Measurements from ENCODE around the gene ZNF608. TPM values are rescaled to one million over a fixed set of nuclear protein-coding genes. Genes with fewer than 3 reads are reported as not detected.
A peak's percentile ranks its signal among the peaks of the same experiment; 100 is the strongest.

ZNF608 gene
- total and polyA plus RNA-seq, 4 donors = 1.4 to 7.6 (median 3.2) TPM

GRCh38 chr5:124738681-124739633 is 7.5 kb downstream of the ZNF608 start:
- Histone ChIP-seq H3K4me1 (ENCODE audit: control insufficient read depth in 4 of 4, insufficient read depth in 4 of 4, low read length in 3 of 4) (peaks cover 7 to 21% (median 15%) of the 10 kb centered on the region in 4 donors), H3K9ac (ENCODE audit: low read depth in 1 of 2, low read length in 2 of 2) (no peak overlapping the region), H3K27ac (ENCODE audit: low read depth in 1 of 2, low read length in 2 of 2) (no peak overlapping the region), H3K36me3 (ENCODE audit: control insufficient read depth in 4 of 4, insufficient read depth in 3 of 4, low read depth in 1 of 4, low read length in 3 of 4) (no peaks in the 10 kb centered on the region), H3K9me3 (ENCODE audit: control insufficient read depth in 4 of 4, low read length in 3 of 4) (no peaks in the 10 kb centered on the region), H3K27me3 (ENCODE audit: control insufficient read depth in 4 of 4, insufficient read depth in 4 of 4, low read length in 3 of 4) (no peaks in the 10 kb centered on the region), H3K4me3 (ENCODE audit: low read depth in 1 of 3, low read length in 3 of 3) (no peak overlapping the region)
- no peak for DNase-seq (ENCODE audit: low spot score)
- 70% methylated on average over 9 of the region's 9 CpGs for WGBS
- TF ChIP-seq HNF4G (IDR thresholded peaks at IDR 0.05) = no peak
- TF ChIP-seq RAD21 (IDR thresholded peaks at IDR 0.05) = peak in 1 of 2 donors; percentile 6
- TF ChIP-seq RXRA (IDR thresholded peaks at IDR 0.05) = no peak
- TF ChIP-seq HNF4A (conservative IDR thresholded peaks at IDR 0.05) = no peak

- Histone ChIP-seq H3K4me1 (ENCODE audit: control insufficient read depth in 4 of 4, insufficient read depth in 4 of 4, low read length in 3 of 4) (peaks cover 3 to 8% (median 7%) of the 10 kb centered on the region in 4 donors), H3K9me3 (ENCODE audit: control insufficient read depth in 4 of 4, low read length in 3 of 4) (no peaks in the 10 kb centered on the region)
- no peak for DNase-seq (ENCODE audit: low spot score)
Observed at GRCh38 chr5:124737651-124738050, 8.8 kb downstream of the ZNF608 start.

GRCh38 chr5:124736805-124737188 is 9.6 kb downstream of the ZNF608 start:
- 66% methylated on average over 3 of the region's 3 CpGs for WGBS

More at GRCh38 chr5:124737651-124738050, 8.8 kb downstream of the ZNF608 start:
- Histone ChIP-seq H3K27me3 (ENCODE audit: control insufficient read depth in 4 of 4, insufficient read depth in 4 of 4, low read length in 3 of 4) (no peaks in the 10 kb centered on the region), H3K9ac (ENCODE audit: low read depth in 1 of 2, low read length in 2 of 2) (no peak overlapping the region), H3K4me3 (ENCODE audit: low read depth in 1 of 3, low read length in 3 of 3) (no peak overlapping the region), H3K27ac (ENCODE audit: low read depth in 1 of 2, low read length in 2 of 2) (no peak overlapping the region), H3K36me3 (ENCODE audit: control insufficient read depth in 4 of 4, insufficient read depth in 3 of 4, low read depth in 1 of 4, low read length in 3 of 4) (no peaks in the 10 kb centered on the region)
- TF ChIP-seq HNF4A (conservative IDR thresholded peaks at IDR 0.05) (peak in 1 of 2 donors; percentile 21), ATF3 (IDR thresholded peaks at IDR 0.05) (no peak)
- 96% methylated on average over 1 of the region's 1 CpG for WGBS

More at GRCh38 chr5:124736805-124737188, 9.6 kb downstream of the ZNF608 start:
- DNase-seq (ENCODE audit: low spot score) = no peak
- Histone ChIP-seq H3K9ac (ENCODE audit: low read depth in 1 of 2, low read length in 2 of 2) (no peak overlapping the region), H3K27ac (ENCODE audit: low read depth in 1 of 2, low read length in 2 of 2) (no peak overlapping the region), H3K4me3 (ENCODE audit: low read depth in 1 of 3, low read length in 3 of 3) (no peak overlapping the region), H3K9me3 (ENCODE audit: control insufficient read depth in 4 of 4, low read length in 3 of 4) (no peaks in the 10 kb centered on the region), H3K4me1 (ENCODE audit: control insufficient read depth in 4 of 4, insufficient read depth in 4 of 4, low read length in 3 of 4) (peaks cover 3 to 9% (median 5%) of the 10 kb centered on the region in 4 donors), H3K36me3 (ENCODE audit: control insufficient read depth in 4 of 4, insufficient read depth in 3 of 4, low read depth in 1 of 4, low read length in 3 of 4) (no peaks in the 10 kb centered on the region), H3K27me3 (ENCODE audit: control insufficient read depth in 4 of 4, insufficient read depth in 4 of 4, low read length in 3 of 4) (no peaks in the 10 kb centered on the region)
- TF ChIP-seq TAF1 (conservative IDR thresholded peaks at IDR 0.05) (no peak), HNF4A (conservative IDR thresholded peaks at IDR 0.05) (no peak), RAD21 (IDR thresholded peaks at IDR 0.05) (no peak), CTCF (IDR thresholded peaks at IDR 0.05; ENCODE audit: low read depth, low read length, missing input control) (no peak), GABPA (IDR thresholded peaks at IDR 0.05 in 1 of 2, conservative IDR thresholded peaks at IDR 0.05 in 1 of 2) (no peak), FOXA2 (IDR thresholded peaks at IDR 0.05) (no peak), JUND (IDR thresholded peaks at IDR 0.05) (no peak), YY1 (IDR thresholded peaks at IDR 0.05) (no peak), HNF4G (IDR thresholded peaks at IDR 0.05) (no peak), ATF3 (IDR thresholded peaks at IDR 0.05) (no peak), MAX (IDR thresholded peaks at IDR 0.05) (no peak), NR2F2 (IDR thresholded peaks at IDR 0.05) (no peak)
- TF ChIP-seq, protein P1, sequence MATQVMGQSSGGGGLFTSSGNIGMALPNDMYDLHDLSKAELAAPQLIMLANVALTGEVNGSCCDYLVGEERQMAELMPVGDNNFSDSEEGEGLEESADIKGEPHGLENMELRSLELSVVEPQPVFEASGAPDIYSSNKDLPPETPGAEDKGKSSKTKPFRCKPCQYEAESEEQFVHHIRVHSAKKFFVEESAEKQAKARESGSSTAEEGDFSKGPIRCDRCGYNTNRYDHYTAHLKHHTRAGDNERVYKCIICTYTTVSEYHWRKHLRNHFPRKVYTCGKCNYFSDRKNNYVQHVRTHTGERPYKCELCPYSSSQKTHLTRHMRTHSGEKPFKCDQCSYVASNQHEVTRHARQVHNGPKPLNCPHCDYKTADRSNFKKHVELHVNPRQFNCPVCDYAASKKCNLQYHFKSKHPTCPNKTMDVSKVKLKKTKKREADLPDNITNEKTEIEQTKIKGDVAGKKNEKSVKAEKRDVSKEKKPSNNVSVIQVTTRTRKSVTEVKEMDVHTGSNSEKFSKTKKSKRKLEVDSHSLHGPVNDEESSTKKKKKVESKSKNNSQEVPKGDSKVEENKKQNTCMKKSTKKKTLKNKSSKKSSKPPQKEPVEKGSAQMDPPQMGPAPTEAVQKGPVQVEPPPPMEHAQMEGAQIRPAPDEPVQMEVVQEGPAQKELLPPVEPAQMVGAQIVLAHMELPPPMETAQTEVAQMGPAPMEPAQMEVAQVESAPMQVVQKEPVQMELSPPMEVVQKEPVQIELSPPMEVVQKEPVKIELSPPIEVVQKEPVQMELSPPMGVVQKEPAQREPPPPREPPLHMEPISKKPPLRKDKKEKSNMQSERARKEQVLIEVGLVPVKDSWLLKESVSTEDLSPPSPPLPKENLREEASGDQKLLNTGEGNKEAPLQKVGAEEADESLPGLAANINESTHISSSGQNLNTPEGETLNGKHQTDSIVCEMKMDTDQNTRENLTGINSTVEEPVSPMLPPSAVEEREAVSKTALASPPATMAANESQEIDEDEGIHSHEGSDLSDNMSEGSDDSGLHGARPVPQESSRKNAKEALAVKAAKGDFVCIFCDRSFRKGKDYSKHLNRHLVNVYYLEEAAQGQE (IDR thresholded peaks at IDR 0.05) = no peak
- TF ChIP-seq, protein P2, sequence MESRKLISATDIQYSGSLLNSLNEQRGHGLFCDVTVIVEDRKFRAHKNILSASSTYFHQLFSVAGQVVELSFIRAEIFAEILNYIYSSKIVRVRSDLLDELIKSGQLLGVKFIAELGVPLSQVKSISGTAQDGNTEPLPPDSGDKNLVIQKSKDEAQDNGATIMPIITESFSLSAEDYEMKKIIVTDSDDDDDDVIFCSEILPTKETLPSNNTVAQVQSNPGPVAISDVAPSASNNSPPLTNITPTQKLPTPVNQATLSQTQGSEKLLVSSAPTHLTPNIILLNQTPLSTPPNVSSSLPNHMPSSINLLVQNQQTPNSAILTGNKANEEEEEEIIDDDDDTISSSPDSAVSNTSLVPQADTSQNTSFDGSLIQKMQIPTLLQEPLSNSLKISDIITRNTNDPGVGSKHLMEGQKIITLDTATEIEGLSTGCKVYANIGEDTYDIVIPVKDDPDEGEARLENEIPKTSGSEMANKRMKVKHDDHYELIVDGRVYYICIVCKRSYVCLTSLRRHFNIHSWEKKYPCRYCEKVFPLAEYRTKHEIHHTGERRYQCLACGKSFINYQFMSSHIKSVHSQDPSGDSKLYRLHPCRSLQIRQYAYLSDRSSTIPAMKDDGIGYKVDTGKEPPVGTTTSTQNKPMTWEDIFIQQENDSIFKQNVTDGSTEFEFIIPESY (IDR thresholded peaks at IDR 0.05) = no peak

Data from liver (tissue), 9 donors.